ENCODE results near the gene KLHL29. TPM values are rescaled to one million over a fixed set of nuclear protein-coding genes. Genes with fewer than 3 reads are reported as not detected.

Gene KLHL29
- total RNA-seq, 2 experiments from 2014 or later: 0.10 to 0.33 TPM

GRCh38 chr2:23545811-23546210 is 160.8 kb downstream of the KLHL29 start:
- peaks cover 4% of the 10 kb centered on the region for H3K27me3 Mint-ChIP-seq
- H3K4me1 Mint-ChIP-seq: no peaks in the 10 kb centered on the region
- CTCF ChIA-PET: interaction anchor here (1.3 kb wide), 1 partner anchor 13 kb away, joined by 3 read pairs; no protein-coding TSS in a partner anchor
- H3K36me3 Mint-ChIP-seq (ENCODE audit: low read depth): no peaks in the 10 kb centered on the region
- H3K27ac Mint-ChIP-seq: no peak overlapping the region
- no peak overlapping the region for H3K4me3 Mint-ChIP-seq
- no peak for DNase-seq
- H3K9me3 Mint-ChIP-seq: no peaks in the 10 kb centered on the region
- POLR2A ChIA-PET: no interaction called here

GRCh38 chr2:23546913-23547312 is 161.9 kb downstream of the KLHL29 start:
- Mint-ChIP-seq H3K27ac (no peak overlapping the region), H3K4me1 (peaks cover under 1% of the 10 kb centered on the region), H3K4me3 (no peak overlapping the region), H3K27me3 (peaks cover 2% of the 10 kb centered on the region), H3K36me3 (ENCODE audit: low read depth) (no peaks in the 10 kb centered on the region), H3K9me3 (no peaks in the 10 kb centered on the region)
- DNase-seq: no peak
- ChIA-PET CTCF (interaction anchor here (1.3 kb wide), 1 partner anchor 15 kb away, joined by 3 read pairs; no protein-coding TSS in a partner anchor), POLR2A (no interaction called here)

GRCh38 chr2:23547725-23548124 is 162.7 kb downstream of the KLHL29 start:
- ChIA-PET CTCF (no interaction called here), POLR2A (no interaction called here)
- H3K9me3 Mint-ChIP-seq: no peaks in the 10 kb centered on the region
- H3K36me3 Mint-ChIP-seq (ENCODE audit: low read depth): no peaks in the 10 kb centered on the region
- no peak overlapping the region for H3K27ac Mint-ChIP-seq
- H3K4me1 Mint-ChIP-seq: peaks cover 3% of the 10 kb centered on the region
- DNase-seq: no peak
- no peak overlapping the region for H3K4me3 Mint-ChIP-seq
- H3K27me3 Mint-ChIP-seq: peaks cover 2% of the 10 kb centered on the region

GRCh38 chr2:23548143-23548769 is 163.3 kb downstream of the KLHL29 start:
- ChIA-PET CTCF (no interaction called here), POLR2A (no interaction called here)
- peaks cover 2% of the 10 kb centered on the region for H3K27me3 Mint-ChIP-seq
- H3K4me1 Mint-ChIP-seq: peaks cover 3% of the 10 kb centered on the region
- H3K4me3 Mint-ChIP-seq: no peak overlapping the region
- H3K9me3 Mint-ChIP-seq: no peaks in the 10 kb centered on the region
- no peak for DNase-seq
- H3K27ac Mint-ChIP-seq: no peak overlapping the region
- H3K36me3 Mint-ChIP-seq (ENCODE audit: low read depth): no peaks in the 10 kb centered on the region

- no peak overlapping the region for H3K27ac Mint-ChIP-seq
Measured at GRCh38 chr2:23549051-23549450, 164.1 kb downstream of the KLHL29 start.

GRCh38 chr2:23549821-23550530 is 165.0 kb downstream of the KLHL29 start:
- ChIA-PET POLR2A (no interaction called here), CTCF (no interaction called here)
- Mint-ChIP-seq H3K27me3 (peaks cover 2% of the 10 kb centered on the region), H3K9me3 (no peaks in the 10 kb centered on the region), H3K36me3 (ENCODE audit: low read depth) (no peaks in the 10 kb centered on the region), H3K4me1 (peaks cover 3% of the 10 kb centered on the region), H3K27ac (no peak overlapping the region), H3K4me3 (no peak overlapping the region)
- DNase-seq: no peak

More at GRCh38 chr2:23549051-23549450, 164.1 kb downstream of the KLHL29 start:
- ChIA-PET POLR2A (no interaction called here), CTCF (no interaction called here)
- H3K27me3 Mint-ChIP-seq: peaks cover 2% of the 10 kb centered on the region
- H3K4me1 Mint-ChIP-seq: peaks cover 3% of the 10 kb centered on the region
- no peak overlapping the region for H3K4me3 Mint-ChIP-seq
- no peaks in the 10 kb centered on the region for H3K9me3 Mint-ChIP-seq
- no peaks in the 10 kb centered on the region for H3K36me3 Mint-ChIP-seq (ENCODE audit: low read depth)
- DNase-seq: no peak

GRCh38 chr2:23550553-23550952 is 165.6 kb downstream of the KLHL29 start:
- H3K4me1 Mint-ChIP-seq: peaks cover 3% of the 10 kb centered on the region

GRCh38 chr2:23551875-23552274 is 166.9 kb downstream of the KLHL29 start:
- H3K27ac Mint-ChIP-seq: no peak overlapping the region
- CTCF ChIA-PET: no interaction called here
- H3K4me3 Mint-ChIP-seq: no peak overlapping the region
- H3K27me3 Mint-ChIP-seq: no peaks in the 10 kb centered on the region
- H3K9me3 Mint-ChIP-seq: no peaks in the 10 kb centered on the region
- DNase-seq: no peak
- POLR2A ChIA-PET: no interaction called here
- H3K4me1 Mint-ChIP-seq: peaks cover 3% of the 10 kb centered on the region
- H3K36me3 Mint-ChIP-seq (ENCODE audit: low read depth): no peaks in the 10 kb centered on the region

More at GRCh38 chr2:23550553-23550952, 165.6 kb downstream of the KLHL29 start:
- no peaks in the 10 kb centered on the region for H3K9me3 Mint-ChIP-seq
- POLR2A ChIA-PET: no interaction called here
- H3K36me3 Mint-ChIP-seq (ENCODE audit: low read depth): no peaks in the 10 kb centered on the region
- H3K4me3 Mint-ChIP-seq: no peak overlapping the region
- peaks cover 2% of the 10 kb centered on the region for H3K27me3 Mint-ChIP-seq
- no peak for DNase-seq
- H3K27ac Mint-ChIP-seq: no peak overlapping the region
- CTCF ChIA-PET: no interaction called here

GRCh38 chr2:23553561-23553960 is 168.6 kb downstream of the KLHL29 start:
- H3K9me3 Mint-ChIP-seq: no peaks in the 10 kb centered on the region
- H3K4me3 Mint-ChIP-seq: no peak overlapping the region
- H3K4me1 Mint-ChIP-seq: peaks cover 3% of the 10 kb centered on the region
- no peak overlapping the region for H3K27ac Mint-ChIP-seq
- H3K27me3 Mint-ChIP-seq: no peaks in the 10 kb centered on the region
- no peak for DNase-seq
- CTCF ChIA-PET: no interaction called here
- POLR2A ChIA-PET: no interaction called here
- H3K36me3 Mint-ChIP-seq (ENCODE audit: low read depth): no peaks in the 10 kb centered on the region

- DNase-seq: no peak
- peaks cover 1% of the 10 kb centered on the region for H3K27me3 Mint-ChIP-seq
- CTCF ChIA-PET: no interaction called here
- no peak overlapping the region for H3K4me3 Mint-ChIP-seq
- POLR2A ChIA-PET: no interaction called here
- H3K27ac Mint-ChIP-seq: no peak overlapping the region
- H3K4me1 Mint-ChIP-seq: peaks cover 3% of the 10 kb centered on the region
- H3K36me3 Mint-ChIP-seq (ENCODE audit: low read depth): no peaks in the 10 kb centered on the region
- H3K9me3 Mint-ChIP-seq: no peaks in the 10 kb centered on the region
Measured at GRCh38 chr2:23554054-23554697, 169.2 kb downstream of the KLHL29 start.

GRCh38 chr2:23555944-23556343 is 171.0 kb downstream of the KLHL29 start:
- CTCF ChIA-PET: no interaction called here
- DNase-seq: no peak
- H3K4me1 Mint-ChIP-seq: peaks cover 3% of the 10 kb centered on the region
- no peaks in the 10 kb centered on the region for H3K9me3 Mint-ChIP-seq
- no peak overlapping the region for H3K4me3 Mint-ChIP-seq
- no peaks in the 10 kb centered on the region for H3K36me3 Mint-ChIP-seq (ENCODE audit: low read depth)
- POLR2A ChIA-PET: no interaction called here
- H3K27ac Mint-ChIP-seq: no peak overlapping the region
- peaks cover 3% of the 10 kb centered on the region for H3K27me3 Mint-ChIP-seq

- peaks cover 3% of the 10 kb centered on the region for H3K27me3 Mint-ChIP-seq
- CTCF ChIA-PET: no interaction called here
- no peak for DNase-seq
- POLR2A ChIA-PET: no interaction called here
- H3K9me3 Mint-ChIP-seq: no peaks in the 10 kb centered on the region
- peaks cover 3% of the 10 kb centered on the region for H3K4me1 Mint-ChIP-seq
- H3K27ac Mint-ChIP-seq: no peak overlapping the region
- H3K36me3 Mint-ChIP-seq (ENCODE audit: low read depth): no peaks in the 10 kb centered on the region
- H3K4me3 Mint-ChIP-seq: no peak overlapping the region
Measured at GRCh38 chr2:23556929-23557328, 171.9 kb downstream of the KLHL29 start.

GRCh38 chr2:23557455-23557854 is 172.5 kb downstream of the KLHL29 start:
- no peaks in the 10 kb centered on the region for H3K36me3 Mint-ChIP-seq (ENCODE audit: low read depth)
- H3K4me3 Mint-ChIP-seq: no peak overlapping the region
- DNase-seq: no peak
- CTCF ChIA-PET: no interaction called here
- POLR2A ChIA-PET: no interaction called here
- no peaks in the 10 kb centered on the region for H3K4me1 Mint-ChIP-seq
- H3K9me3 Mint-ChIP-seq: no peaks in the 10 kb centered on the region
- H3K27ac Mint-ChIP-seq: no peak overlapping the region
- peaks cover 3% of the 10 kb centered on the region for H3K27me3 Mint-ChIP-seq
